K562 (cell line): ENCODE measurements around the gene SLC25A21.
"Not testable (repeated sequence)": the region's sequence is repeated elsewhere in the genome, so short reads cannot be mapped to it uniquely, and the experiment has no call there.

Experiments used
- CREB1 ChIP-seq, 2 experiments: sonication (generic) in 1 of 2; formaldehyde crosslinking in 1 of 2; IDR thresholded peaks; 2 replicates each; pipeline versions ENCODE4 v1.6.1 to v1.8.0; 2012 to 2022; ENCODE audit warnings: inconsistent platforms in 1 of 2, mild to moderate bottlenecking in 1 of 2, missing genetic modification reagents in 1 of 2, moderate library complexity in 1 of 2
- NFATC3 ChIP-seq: fragments of 450-650 bp; IDR thresholded peaks from 2 replicates; pipeline ENCODE4 v1.6.1; 2017; ENCODE audit warnings: mild to moderate bottlenecking
- TAF1 ChIP-seq: IDR thresholded peaks from 2 replicates; pipeline ENCODE4 v1.6.1; 2011; ENCODE audit warnings: mild to moderate bottlenecking, low read length, moderate library complexity; ENCODE audit not compliant: insufficient read depth, control insufficient read depth, severe bottlenecking; ENCODE audit errors: extremely low read depth

GRCh38 chr14:37146438-37146837, 26.0 kb downstream of the SLC25A21 start:
- TF ChIP-seq NFATC3; TAF1; CREB1 (IDR thresholded peaks at IDR 0.05); CREB1 (CRISPR knock-in tag; IDR thresholded peaks at IDR 0.05): not testable (repeated sequence)
